RWPE2 (cell line): ENCODE measurements around the gene CDHR3.

Experiments used
- ATAC-seq: fragments of 200-7000 bp; cut with Tn5 transposase; 3 replicates; pipeline ENCODE4 v1.9.1; 2021; ENCODE audit warnings: low read depth
- DNase-seq: peaks from one replicate; pipeline ENCODE4 v3.0.0-alpha.2; 2020; ENCODE audit warnings: low spot score
- H3K27ac ChIP-seq: fragments of 450-650 bp; 2 replicates; pipeline ENCODE4 v1.5.1; 2017; ENCODE audit warnings: mild to moderate bottlenecking; ENCODE audit not compliant: poor library complexity, severe bottlenecking
- H3K27me3 ChIP-seq: fragments of 250-450 bp; sonication (Bioruptor Pico); 2 replicates; pipeline ENCODE4 v1.5.1; 2021; ENCODE audit warnings: mild to moderate bottlenecking, moderate library complexity; ENCODE audit not compliant: insufficient read depth, poor library complexity, severe bottlenecking
- H3K36me3 ChIP-seq: fragments of 250-450 bp; sonication (Bioruptor Pico); 2 replicates; pipeline ENCODE4 v1.5.1; 2020; ENCODE audit warnings: low read depth, mild to moderate bottlenecking, moderate library complexity
- H3K4me1 ChIP-seq: fragments of 250-450 bp; sonication (Bioruptor Pico); 2 replicates; pipeline ENCODE4 v1.5.1; 2021; ENCODE audit warnings: mild to moderate bottlenecking, moderate library complexity; ENCODE audit not compliant: insufficient read depth, poor library complexity, severe bottlenecking
- H3K4me3 ChIP-seq: fragments of 250-450 bp; sonication (Bioruptor Pico); 2 replicates; pipeline ENCODE4 v1.5.1; 2021; ENCODE audit warnings: mild to moderate bottlenecking, moderate library complexity; ENCODE audit not compliant: severe bottlenecking
- H3K9me3 ChIP-seq: fragments of 250-450 bp; sonication (Bioruptor Pico); 2 replicates; pipeline ENCODE4 v1.5.1; 2021; ENCODE audit warnings: mild to moderate bottlenecking, moderate library complexity; ENCODE audit not compliant: severe bottlenecking
- CTCF ChIP-seq: fragments of 450-650 bp; IDR thresholded peaks from one replicate; pipeline ENCODE4 v1.5.1; 2017; ENCODE audit warnings: mild to moderate bottlenecking, moderate library complexity; ENCODE audit not compliant: poor library complexity, severe bottlenecking

The CDHR3 gene

GRCh38 chr7:105963038-105963667, at the start of gene CDHR3:
Gene CDHR3 (plus strand): TSS chr7:105963264. CDS start chr7:105963319, 55 bp downstream.
- Histone ChIP-seq H3K27me3 (no peaks in the 10 kb centered on the region), H3K4me3 (no peak within 1 kb of the TSS), H3K36me3 (no peaks in the 10 kb centered on the region), H3K9me3 (no peaks in the 10 kb centered on the region), H3K4me1 (no peaks in the 10 kb centered on the region), H3K27ac (no peak within 1 kb of the TSS)
- TF ChIP-seq CTCF: no peak
- ATAC-seq: no peak
- DNase-seq: no peak

- TF ChIP-seq CTCF: no peak
- ATAC-seq: no peak
- no peak overlapping the region for H3K27ac ChIP-seq
- peaks cover 3% of the 10 kb centered on the region; the same call in 1 of the 2 replicates for H3K36me3 ChIP-seq
- no peak overlapping the region for H3K4me3 ChIP-seq
- no peaks in the 10 kb centered on the region for H3K9me3 ChIP-seq
- H3K27me3 ChIP-seq: no peaks in the 10 kb centered on the region
- DNase-seq: no peak
- H3K4me1 ChIP-seq: no peaks in the 10 kb centered on the region
These were observed 49.1 kb upstream of the CDHR3 start for GRCh38 chr7:105913947-105914346.

- no peak overlapping the region for H3K4me3 ChIP-seq
- no peaks in the 10 kb centered on the region for H3K36me3 ChIP-seq
- H3K9me3 ChIP-seq: no peaks in the 10 kb centered on the region
- no peak for DNase-seq
- H3K27ac ChIP-seq: no peak overlapping the region
- H3K4me1 ChIP-seq: no peaks in the 10 kb centered on the region
- no peaks in the 10 kb centered on the region for H3K27me3 ChIP-seq
- no peak for ATAC-seq
- no peak for TF ChIP-seq CTCF
These were observed 46.5 kb upstream of the CDHR3 start for GRCh38 chr7:105916603-105917002.

GRCh38 chr7:105917659-105918058, 45.4 kb upstream of the CDHR3 start:
- Histone ChIP-seq H3K36me3 (no peaks in the 10 kb centered on the region), H3K9me3 (no peaks in the 10 kb centered on the region), H3K27ac (no peak overlapping the region), H3K4me1 (no peaks in the 10 kb centered on the region), H3K4me3 (no peak overlapping the region), H3K27me3 (no peaks in the 10 kb centered on the region)
- no peak for TF ChIP-seq CTCF
- DNase-seq (no peak), ATAC-seq (no peak)

- Histone ChIP-seq H3K4me3 (no peak overlapping the region), H3K27ac (no peak overlapping the region), H3K4me1 (no peaks in the 10 kb centered on the region), H3K9me3 (no peaks in the 10 kb centered on the region), H3K36me3 (no peaks in the 10 kb centered on the region), H3K27me3 (no peaks in the 10 kb centered on the region)
- ATAC-seq (no peak), DNase-seq (no peak)
- TF ChIP-seq CTCF: no peak
These were observed 42.3 kb upstream of the CDHR3 start for GRCh38 chr7:105920766-105921165.
